ENCODE measurements around the gene ACOX2. TPM values are rescaled to one million over a fixed set of nuclear protein-coding genes. Genes with fewer than 3 reads are reported as not detected.

Gene ACOX2
- total and polyA plus RNA-seq, 2 of the 13 experiments (the other 11 are each of a cell fraction or from before 2014, with no cell fraction given) = 42.6 to 98.5 TPM

DNA sequence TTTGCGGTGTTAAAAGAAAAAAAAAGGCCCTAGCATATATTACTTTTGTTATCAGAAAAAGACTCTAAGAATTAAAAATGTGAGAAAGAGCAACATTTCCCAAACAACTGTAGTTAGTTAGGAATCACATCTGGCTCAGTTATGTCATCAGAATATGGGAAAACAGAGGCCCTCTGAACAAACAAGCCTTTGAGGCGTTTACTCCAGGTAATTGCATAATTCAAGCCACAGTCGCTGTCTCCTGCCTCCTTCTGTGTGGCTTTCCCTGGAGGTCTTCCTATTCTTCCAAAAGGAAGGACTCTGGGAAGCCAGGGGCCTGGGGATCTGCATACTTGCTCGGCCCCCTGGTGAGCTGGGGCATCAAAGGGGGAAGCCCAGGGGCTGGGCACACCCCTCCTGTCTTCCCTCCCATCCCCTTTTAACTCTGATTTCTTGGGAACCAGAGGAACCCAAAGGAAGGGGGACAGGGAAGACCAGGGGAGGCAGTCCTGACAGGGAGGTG lies 43.9 kb upstream of the ACOX2 start (continued):
- TF ChIP-seq, protein P1, sequence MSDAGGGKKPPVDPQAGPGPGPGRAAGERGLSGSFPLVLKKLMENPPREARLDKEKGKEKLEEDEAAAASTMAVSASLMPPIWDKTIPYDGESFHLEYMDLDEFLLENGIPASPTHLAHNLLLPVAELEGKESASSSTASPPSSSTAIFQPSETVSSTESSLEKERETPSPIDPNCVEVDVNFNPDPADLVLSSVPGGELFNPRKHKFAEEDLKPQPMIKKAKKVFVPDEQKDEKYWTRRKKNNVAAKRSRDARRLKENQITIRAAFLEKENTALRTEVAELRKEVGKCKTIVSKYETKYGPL (CRISPR knock-in tag; IDR thresholded peaks at IDR 0.05) = peak; percentile 94
- TF ChIP-seq, protein P2, sequence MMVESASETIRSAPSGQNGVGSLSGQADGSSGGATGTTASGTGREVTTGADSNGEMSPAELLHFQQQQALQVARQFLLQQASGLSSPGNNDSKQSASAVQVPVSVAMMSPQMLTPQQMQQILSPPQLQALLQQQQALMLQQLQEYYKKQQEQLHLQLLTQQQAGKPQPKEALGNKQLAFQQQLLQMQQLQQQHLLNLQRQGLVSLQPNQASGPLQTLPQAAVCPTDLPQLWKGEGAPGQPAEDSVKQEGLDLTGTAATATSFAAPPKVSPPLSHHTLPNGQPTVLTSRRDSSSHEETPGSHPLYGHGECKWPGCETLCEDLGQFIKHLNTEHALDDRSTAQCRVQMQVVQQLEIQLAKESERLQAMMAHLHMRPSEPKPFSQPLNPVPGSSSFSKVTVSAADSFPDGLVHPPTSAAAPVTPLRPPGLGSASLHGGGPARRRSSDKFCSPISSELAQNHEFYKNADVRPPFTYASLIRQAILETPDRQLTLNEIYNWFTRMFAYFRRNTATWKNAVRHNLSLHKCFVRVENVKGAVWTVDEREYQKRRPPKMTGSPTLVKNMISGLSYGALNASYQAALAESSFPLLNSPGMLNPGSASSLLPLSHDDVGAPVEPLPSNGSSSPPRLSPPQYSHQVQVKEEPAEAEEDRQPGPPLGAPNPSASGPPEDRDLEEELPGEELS (CRISPR knock-in tag; IDR thresholded peaks at IDR 0.05) = peak; percentile 36; the same call in 1 of the 2 replicates
- TF ChIP-seq SOX5 (CRISPR knock-in tag; IDR thresholded peaks at IDR 0.05; ENCODE audit: borderline replicate concordance) (0 out of 2 replicates have a peak, but pooled peaks have one; percentile 41), BCL6 (CRISPR knock-in tag; IDR thresholded peaks at IDR 0.05) (peak; percentile 56; the same call in 1 of the 2 replicates), MIER2 (CRISPR knock-in tag; IDR thresholded peaks at IDR 0.05) (peak; percentile 40; the same call in 1 of the 2 replicates), GATAD2A (CRISPR knock-in tag; IDR thresholded peaks at IDR 0.05) (peak; percentile 66), SMAD3 (CRISPR knock-in tag; IDR thresholded peaks at IDR 0.05) (0 out of 2 replicates have a peak, but pooled peaks have one; percentile 29), KAT8 (CRISPR knock-in tag; IDR thresholded peaks at IDR 0.05) (no peak), FOXK1 (CRISPR knock-in tag; IDR thresholded peaks at IDR 0.05; ENCODE audit: borderline replicate concordance, low read depth) (peak; percentile 54; the same call in 1 of the 2 replicates), MIER3 (CRISPR knock-in tag; IDR thresholded peaks at IDR 0.05; ENCODE audit: borderline replicate concordance) (peak; percentile 39; the same call in 1 of the 2 replicates), SOX13 (IDR thresholded peaks at IDR 0.05) (no peak), SOX13 (CRISPR knock-in tag; conservative IDR thresholded peaks at IDR 0.05 in 1 of 2, IDR thresholded peaks at IDR 0.05 in 1 of 2) (peak in 1 of 2 experiments; percentile 52; a peak in 1 of 4 replicates), RARA (CRISPR knock-in tag; IDR thresholded peaks at IDR 0.05) (peak; percentile 60), SOX6 (IDR thresholded peaks at IDR 0.05) (no peak), SOX6 (CRISPR knock-in tag; IDR thresholded peaks at IDR 0.05) (peak; percentile 42; the same call in 1 of the 2 replicates), EP300 (IDR thresholded peaks at IDR 0.05; ENCODE audit: low read depth in 2 of 2, low read length in 2 of 2) (peak in 1 of 2 experiments; percentile 37; a peak in 1 of 4 replicates), EP300 (CRISPR knock-in tag; IDR thresholded peaks at IDR 0.05; ENCODE audit: borderline replicate concordance) (no peak), THAP11 (CRISPR knock-in tag; IDR thresholded peaks at IDR 0.05) (0 out of 2 replicates have a peak, but pooled peaks have one; percentile 17), SAP130 (CRISPR knock-in tag; IDR thresholded peaks at IDR 0.05; ENCODE audit: low read depth) (0 out of 2 replicates have a peak, but pooled peaks have one; percentile 11)
- TF ChIP-seq, protein P3, sequence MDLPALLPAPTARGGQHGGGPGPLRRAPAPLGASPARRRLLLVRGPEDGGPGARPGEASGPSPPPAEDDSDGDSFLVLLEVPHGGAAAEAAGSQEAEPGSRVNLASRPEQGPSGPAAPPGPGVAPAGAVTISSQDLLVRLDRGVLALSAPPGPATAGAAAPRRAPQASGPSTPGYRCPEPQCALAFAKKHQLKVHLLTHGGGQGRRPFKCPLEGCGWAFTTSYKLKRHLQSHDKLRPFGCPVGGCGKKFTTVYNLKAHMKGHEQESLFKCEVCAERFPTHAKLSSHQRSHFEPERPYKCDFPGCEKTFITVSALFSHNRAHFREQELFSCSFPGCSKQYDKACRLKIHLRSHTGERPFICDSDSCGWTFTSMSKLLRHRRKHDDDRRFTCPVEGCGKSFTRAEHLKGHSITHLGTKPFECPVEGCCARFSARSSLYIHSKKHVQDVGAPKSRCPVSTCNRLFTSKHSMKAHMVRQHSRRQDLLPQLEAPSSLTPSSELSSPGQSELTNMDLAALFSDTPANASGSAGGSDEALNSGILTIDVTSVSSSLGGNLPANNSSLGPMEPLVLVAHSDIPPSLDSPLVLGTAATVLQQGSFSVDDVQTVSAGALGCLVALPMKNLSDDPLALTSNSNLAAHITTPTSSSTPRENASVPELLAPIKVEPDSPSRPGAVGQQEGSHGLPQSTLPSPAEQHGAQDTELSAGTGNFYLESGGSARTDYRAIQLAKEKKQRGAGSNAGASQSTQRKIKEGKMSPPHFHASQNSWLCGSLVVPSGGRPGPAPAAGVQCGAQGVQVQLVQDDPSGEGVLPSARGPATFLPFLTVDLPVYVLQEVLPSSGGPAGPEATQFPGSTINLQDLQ (CRISPR knock-in tag; IDR thresholded peaks at IDR 0.05) = no peak
- TF ChIP-seq, protein P4, sequence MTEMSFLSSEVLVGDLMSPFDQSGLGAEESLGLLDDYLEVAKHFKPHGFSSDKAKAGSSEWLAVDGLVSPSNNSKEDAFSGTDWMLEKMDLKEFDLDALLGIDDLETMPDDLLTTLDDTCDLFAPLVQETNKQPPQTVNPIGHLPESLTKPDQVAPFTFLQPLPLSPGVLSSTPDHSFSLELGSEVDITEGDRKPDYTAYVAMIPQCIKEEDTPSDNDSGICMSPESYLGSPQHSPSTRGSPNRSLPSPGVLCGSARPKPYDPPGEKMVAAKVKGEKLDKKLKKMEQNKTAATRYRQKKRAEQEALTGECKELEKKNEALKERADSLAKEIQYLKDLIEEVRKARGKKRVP (CRISPR knock-in tag; IDR thresholded peaks at IDR 0.05) = peak in 1 of 2 experiments; percentile 89; a peak in 2 of 4 replicates
